Mesenteric fat pad (tissue), 1 donor: ENCODE measurements around the gene TAF9. TPM values are rescaled to one million over a fixed set of nuclear protein-coding genes. Genes with fewer than 3 reads are reported as not detected.
A peak's percentile ranks its signal among the peaks of the same experiment; 100 is the strongest.

Experiments
- DNase-seq: peaks from one replicate; pipeline ENCODE4 v3.0.0-alpha.2; 2020; ENCODE audit warnings: low spot score
- total RNA-seq: library from RNA; stranded (reverse); fragmentation: NEBNext Ultra II Directional; extraction: Animal tissue kit (Norgen Biotek cat#: 25700); gene quantifications from one replicate; pipeline ENCODE4 v1.2.1, GENCODE V29; 2021
- donor health status: DM: yes; HTN: yes; CAD: no.

Gene TAF9
- total RNA-seq, 1 donor from 2014 or later, result 62.1 TPM

GRCh38 chr5:69341520-69342161 lies 27.7 kb downstream of the TAF9 start:
- no peak for DNase-seq

- DNase-seq, result peak; percentile 51
Measured at GRCh38 chr5:69335341-69335935, 33.9 kb downstream of the TAF9 start.

GRCh38 chr5:69334793-69335268 lies 34.5 kb downstream of the TAF9 start:
- peak; percentile 95 for DNase-seq

- DNase-seq, result peak; percentile 76
Measured at GRCh38 chr5:69333668-69334315, 35.5 kb downstream of the TAF9 start.

- DNase-seq, result no peak
Measured at GRCh38 chr5:69331528-69332445, 37.5 kb downstream of the TAF9 start.

GRCh38 chr5:69329905-69330489 lies 39.3 kb downstream of the TAF9 start:
- peak; percentile 43 for DNase-seq

- no peak for DNase-seq
Measured at GRCh38 chr5:69326365-69326764, 43.0 kb downstream of the TAF9 start.

- DNase-seq, result no peak
Measured at GRCh38 chr5:69317391-69317790, 51.9 kb downstream of the TAF9 start.

GRCh38 chr5:69315972-69316371 lies 53.3 kb downstream of the TAF9 start:
- DNase-seq, result no peak

Other genes starting within 250 kb of the TAF9 start
- 4.9 TPM for gene CCNB1, start 202.4 kb downstream of the TAF9 start, total RNA-seq
- gene CENPH, start 179.9 kb downstream of the TAF9 start, total RNA-seq, result 2.3 TPM
- 20.1 TPM for gene CDK7, start 134.6 kb downstream of the TAF9 start, total RNA-seq
- 8.2 TPM for gene CCDC125, start 36.7 kb downstream of the TAF9 start, total RNA-seq
- 44.9 TPM for gene AK6, start within 50 bp of the TAF9 start, total RNA-seq
- gene RAD17, start 298 bp upstream of the TAF9 start, total RNA-seq, result 18.4 TPM
- gene MARVELD2, start 45.6 kb upstream of the TAF9 start, total RNA-seq, result 0.58 TPM
- 1.3 TPM for gene OCLN, start 123.3 kb upstream of the TAF9 start, total RNA-seq
- gene GTF2H2C, start 190.7 kb upstream of the TAF9 start, total RNA-seq, result 26.7 TPM